GM12874 (cell line): ENCODE results near the gene NDUFB10.

Experiments used
- TF ChIP-seq, protein P1 (sequence below): IDR thresholded peaks from 2 replicates; pipeline ENCODE4 v1.5.1; 2011; ENCODE audit warnings: low read depth, mild to moderate bottlenecking, control low read depth, low read length, moderate library complexity; ENCODE audit not compliant: insufficient read depth

Gene NDUFB10

DNA sequence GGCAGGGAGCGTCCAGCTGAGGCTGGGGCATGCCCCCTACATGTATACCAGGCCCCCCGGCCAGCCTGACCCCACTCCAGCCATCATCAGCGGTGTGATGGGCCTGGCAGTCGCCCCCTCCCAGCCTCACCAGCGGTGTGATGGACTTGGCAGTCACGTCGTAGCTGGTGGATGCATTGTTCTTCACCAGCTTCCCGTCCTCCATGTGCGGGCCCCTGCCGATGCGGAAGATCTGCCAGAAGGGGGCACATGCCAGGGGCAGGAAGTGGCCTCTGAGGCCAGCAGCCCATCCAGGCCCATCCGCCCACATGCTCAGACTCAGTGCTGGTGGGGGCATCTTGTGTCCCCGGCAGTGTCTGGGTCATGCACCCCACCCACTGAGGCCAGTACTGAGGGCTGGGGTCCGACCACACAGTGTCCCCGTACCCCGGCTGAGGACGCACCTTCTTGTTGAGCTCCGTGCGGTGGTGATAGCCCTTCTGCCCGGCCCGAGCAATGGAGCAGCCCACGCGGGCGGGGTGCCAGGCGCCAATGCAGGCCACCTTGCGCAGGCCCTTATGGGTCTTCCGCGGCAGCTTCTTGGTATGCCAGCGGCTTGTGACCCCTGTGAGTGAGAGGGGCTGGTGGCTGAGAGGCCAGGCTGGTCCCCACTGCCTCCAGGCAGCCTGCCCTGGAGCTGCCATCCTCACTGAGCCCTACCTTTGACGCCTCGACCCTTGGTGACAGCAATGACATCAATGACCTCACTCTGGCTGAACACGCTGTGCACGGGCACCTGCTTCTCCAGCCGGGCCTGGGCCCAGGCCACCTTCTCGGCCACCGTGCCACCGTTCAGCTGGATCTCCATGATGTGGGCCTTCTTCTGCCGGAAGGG lies 12.6 kb upstream of the NDUFB10 start:
- TF ChIP-seq, protein P1, sequence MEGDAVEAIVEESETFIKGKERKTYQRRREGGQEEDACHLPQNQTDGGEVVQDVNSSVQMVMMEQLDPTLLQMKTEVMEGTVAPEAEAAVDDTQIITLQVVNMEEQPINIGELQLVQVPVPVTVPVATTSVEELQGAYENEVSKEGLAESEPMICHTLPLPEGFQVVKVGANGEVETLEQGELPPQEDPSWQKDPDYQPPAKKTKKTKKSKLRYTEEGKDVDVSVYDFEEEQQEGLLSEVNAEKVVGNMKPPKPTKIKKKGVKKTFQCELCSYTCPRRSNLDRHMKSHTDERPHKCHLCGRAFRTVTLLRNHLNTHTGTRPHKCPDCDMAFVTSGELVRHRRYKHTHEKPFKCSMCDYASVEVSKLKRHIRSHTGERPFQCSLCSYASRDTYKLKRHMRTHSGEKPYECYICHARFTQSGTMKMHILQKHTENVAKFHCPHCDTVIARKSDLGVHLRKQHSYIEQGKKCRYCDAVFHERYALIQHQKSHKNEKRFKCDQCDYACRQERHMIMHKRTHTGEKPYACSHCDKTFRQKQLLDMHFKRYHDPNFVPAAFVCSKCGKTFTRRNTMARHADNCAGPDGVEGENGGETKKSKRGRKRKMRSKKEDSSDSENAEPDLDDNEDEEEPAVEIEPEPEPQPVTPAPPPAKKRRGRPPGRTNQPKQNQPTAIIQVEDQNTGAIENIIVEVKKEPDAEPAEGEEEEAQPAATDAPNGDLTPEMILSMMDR = no peak

DNA sequence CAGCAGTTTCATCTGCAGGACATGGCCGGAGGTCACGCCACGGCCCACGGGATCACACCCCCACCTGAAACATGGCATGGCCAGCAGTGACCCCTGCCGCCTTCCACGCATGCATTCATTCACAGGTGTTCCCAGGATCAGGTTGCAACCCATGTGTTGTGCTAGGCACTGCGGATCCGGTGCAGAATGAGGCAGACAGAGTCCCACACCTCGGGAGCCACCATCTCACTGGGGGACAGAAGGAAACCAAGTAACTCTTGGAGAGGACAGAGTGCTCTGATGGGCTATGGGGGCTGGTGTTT lies 12.0 kb upstream of the NDUFB10 start:
- TF ChIP-seq, protein P1 = no peak

DNA sequence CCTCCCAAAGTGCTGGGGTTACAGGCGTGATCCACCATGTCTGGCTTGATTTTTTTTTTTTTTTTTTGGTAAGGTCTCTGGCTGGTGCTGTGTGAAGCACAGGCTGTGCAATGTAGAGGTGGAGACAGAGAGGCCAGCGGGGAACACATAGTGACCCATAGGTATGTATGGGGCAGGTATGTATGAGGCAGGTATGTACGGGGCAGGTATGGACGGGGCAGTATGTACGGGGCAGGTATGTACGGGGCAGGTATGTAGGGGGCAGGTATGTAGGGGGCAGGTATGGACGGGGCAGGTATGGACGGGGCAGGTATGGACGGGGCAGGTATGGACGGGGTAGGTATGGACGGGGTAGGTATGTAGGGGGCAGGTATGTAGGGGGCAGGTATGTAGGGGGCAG lies 9.8 kb upstream of the NDUFB10 start:
- TF ChIP-seq, protein P1 = no peak

DNA sequence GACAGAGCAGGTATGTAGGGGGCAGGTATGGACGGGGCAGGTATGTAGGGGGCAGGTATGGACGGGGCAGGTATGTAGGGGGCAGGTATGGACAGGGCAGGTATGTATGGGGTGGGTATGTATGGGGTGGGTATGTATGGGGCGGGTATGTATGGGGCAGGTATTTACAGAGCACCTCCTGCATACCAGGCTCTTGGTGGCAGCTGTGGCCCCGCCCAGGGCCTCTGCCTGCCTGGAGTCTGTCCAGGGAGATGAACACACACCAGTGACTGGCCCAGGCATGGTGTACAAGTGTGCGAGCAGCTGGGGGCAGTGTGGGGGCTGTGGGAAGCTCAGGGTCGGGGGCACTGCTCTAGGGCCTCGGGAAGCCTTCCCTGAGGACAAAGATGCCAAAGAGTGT lies 9.3 kb upstream of the NDUFB10 start:
- TF ChIP-seq, protein P1 = no peak

DNA sequence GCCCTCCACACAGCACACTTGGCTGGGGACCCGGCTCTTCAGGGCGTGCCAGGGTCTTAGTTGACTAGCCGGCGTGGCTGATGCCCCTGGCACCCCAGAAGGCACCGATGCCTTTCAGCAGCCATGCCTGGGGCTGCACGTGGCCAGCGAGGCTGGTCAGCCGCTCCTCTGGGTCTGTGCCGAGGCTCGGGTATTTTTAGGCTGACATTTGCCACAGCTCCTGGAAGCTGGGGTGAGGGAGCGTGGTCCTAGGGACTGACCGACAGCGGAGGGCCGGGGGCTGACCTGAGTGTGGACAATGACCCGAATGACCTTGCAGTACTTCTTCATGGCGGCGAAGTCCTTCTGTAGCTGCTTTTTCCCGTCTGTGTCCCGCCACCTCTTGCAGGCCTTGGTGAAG lies 8.8 kb upstream of the NDUFB10 start:
- TF ChIP-seq, protein P1 = no peak

DNA sequence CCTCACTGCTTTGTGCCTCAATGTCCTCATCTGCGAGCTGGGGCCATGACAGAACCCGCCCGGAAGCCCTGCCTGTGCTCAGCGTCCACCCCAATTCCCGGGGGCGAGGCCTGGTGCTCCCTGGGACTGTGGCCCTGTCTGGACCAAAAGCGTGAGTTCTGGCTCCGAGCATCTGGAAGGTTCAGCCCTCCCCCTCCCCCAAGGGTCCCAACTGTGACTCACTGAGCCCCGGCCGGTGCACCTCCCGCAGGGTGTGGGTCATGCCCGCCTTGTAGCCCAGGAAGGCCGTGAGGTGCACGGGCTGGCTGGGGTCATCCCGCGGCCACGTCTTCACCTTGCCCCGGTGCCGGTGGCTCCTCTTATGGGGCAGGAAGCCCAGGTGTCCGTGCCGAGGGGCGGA lies 5.6 kb upstream of the NDUFB10 start:
- TF ChIP-seq, protein P1 = no peak

DNA sequence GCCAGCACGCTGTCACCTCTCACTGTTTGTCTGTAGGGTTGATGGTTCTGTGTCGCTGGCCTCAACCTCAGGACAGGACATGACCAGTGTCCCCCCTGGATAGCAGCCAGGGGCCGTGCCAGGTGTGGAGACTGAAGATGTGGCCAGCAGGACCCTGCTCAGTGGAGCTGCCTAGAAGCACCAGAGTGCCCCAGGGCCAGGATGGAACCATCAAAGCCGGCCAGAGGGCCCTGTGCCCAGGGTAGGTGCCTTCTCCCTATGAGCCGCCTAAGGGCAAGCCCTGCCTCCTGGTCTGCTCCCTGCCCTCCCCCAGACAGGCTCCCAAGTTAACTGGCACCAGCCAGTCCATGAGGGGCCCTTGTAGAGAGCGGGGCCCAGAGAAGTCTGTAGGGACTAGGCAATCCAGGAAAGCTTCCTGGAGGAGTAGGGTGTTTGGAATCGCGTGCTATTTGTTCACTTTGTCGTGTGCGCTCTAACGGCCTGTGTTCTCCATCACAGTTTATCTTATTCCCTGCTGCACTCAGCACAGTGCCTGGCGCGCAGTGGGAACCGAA lies 546 bp upstream of the NDUFB10 start:
- TF ChIP-seq, protein P1 = no peak
